Astrocyte of the spinal cord (primary cell): Measurements from ENCODE around the gene UBE2E2.

ENCODE experiments used
- DNase-seq: peaks from one replicate; pipeline ENCODE4 v3.0.0; 2011; ENCODE audit warnings: low read depth, low spot score
- H3K4me3 ChIP-seq: 2 replicates; pipeline ENCODE4 v1.5.1; 2011; ENCODE audit warnings: low read depth, mild to moderate bottlenecking, low read length, moderate library complexity
- CTCF ChIP-seq: IDR thresholded peaks from 2 replicates; pipeline ENCODE4 v1.5.1; 2012; ENCODE audit warnings: low read depth, mild to moderate bottlenecking, low read length, inconsistent platforms
- in situ Hi-C: cut with HindIII; loops from 2 replicates; pipeline ENCODE4 v1.10.0; 2017; ENCODE audit warnings: low sequenced_read_pairs

UBE2E2 gene

GRCh38 chr3:23533996-23534395 is 330.9 kb downstream of the UBE2E2 start:
- no peak for TF ChIP-seq CTCF
- no peak for DNase-seq
- in situ Hi-C loops, result no loop called here
- no peak overlapping the region for H3K4me3 ChIP-seq

- in situ Hi-C loops, result no loop called here
- H3K4me3 ChIP-seq, result no peak overlapping the region
- no peak for DNase-seq
- no peak for TF ChIP-seq CTCF
Measured at GRCh38 chr3:23537101-23537551, 334.0 kb downstream of the UBE2E2 start.

DNA sequence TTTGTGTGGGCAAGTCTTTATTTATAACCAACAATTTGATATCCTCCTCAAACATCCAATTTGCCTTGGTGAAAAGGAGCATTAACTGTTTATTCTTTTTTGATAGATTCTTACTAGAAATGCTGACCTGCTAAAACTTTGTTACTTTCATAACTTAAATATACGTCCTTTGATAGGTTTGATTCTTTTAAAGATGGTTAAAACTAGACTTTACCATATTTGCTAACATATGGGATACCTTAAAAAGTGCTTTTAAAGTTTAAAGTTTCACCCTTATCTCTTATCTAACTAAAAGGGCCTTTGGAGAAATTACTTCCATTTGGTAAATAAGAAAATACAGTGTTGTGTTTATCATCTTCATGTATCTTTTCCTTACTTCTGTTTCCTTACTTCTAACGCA is 336.1 kb downstream of the UBE2E2 start:
- DNase-seq, result no peak
- in situ Hi-C loops, result no loop called here
- H3K4me3 ChIP-seq, result no peak overlapping the region

DNA sequence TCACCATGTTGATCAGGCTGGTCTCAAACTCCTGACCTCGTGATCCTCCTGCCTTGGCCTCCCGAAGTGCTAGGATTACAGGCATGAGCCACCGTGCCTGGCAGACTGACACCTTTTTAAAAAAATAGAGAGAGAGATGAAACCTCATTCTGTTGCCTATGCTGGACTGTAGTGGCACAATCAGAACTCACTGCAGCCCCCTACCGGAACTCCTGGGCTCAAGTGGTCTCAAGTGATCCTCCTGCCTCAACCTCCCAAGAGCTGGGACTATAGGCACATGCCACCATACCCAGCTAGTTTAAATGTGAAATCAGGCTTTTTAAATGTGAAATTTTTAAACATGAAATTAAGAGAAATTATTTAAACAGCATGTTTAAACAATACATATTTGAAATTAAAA is 337.5 kb downstream of the UBE2E2 start:
- no peak overlapping the region for H3K4me3 ChIP-seq
- TF ChIP-seq CTCF, result no peak
- no peak for DNase-seq
- in situ Hi-C loops, result no loop called here

More for the DNA sequence above, 336.1 kb downstream of the UBE2E2 start:
- TF ChIP-seq CTCF, result no peak

GRCh38 chr3:23542079-23542478 is 339.0 kb downstream of the UBE2E2 start:
- in situ Hi-C loops, result no loop called here
- DNase-seq, result no peak
- TF ChIP-seq CTCF, result no peak
- no peak overlapping the region for H3K4me3 ChIP-seq

- no peak overlapping the region for H3K4me3 ChIP-seq
- no peak for DNase-seq
- in situ Hi-C loops, result no loop called here
- TF ChIP-seq CTCF, result no peak
Measured at GRCh38 chr3:23546181-23546580, 343.1 kb downstream of the UBE2E2 start.
